AG20443 (cell line): ENCODE measurements around the gene ANKRD44.
"Not testable (repeated sequence)": the region's sequence is repeated elsewhere in the genome, so short reads cannot be mapped to it uniquely, and the experiment has no call there.

Experiments used
- DNase-seq: peaks from one replicate; pipeline ENCODE4 v3.0.0; 2012; ENCODE audit warnings: low spot score, mixed read lengths

Gene ANKRD44

DNA sequence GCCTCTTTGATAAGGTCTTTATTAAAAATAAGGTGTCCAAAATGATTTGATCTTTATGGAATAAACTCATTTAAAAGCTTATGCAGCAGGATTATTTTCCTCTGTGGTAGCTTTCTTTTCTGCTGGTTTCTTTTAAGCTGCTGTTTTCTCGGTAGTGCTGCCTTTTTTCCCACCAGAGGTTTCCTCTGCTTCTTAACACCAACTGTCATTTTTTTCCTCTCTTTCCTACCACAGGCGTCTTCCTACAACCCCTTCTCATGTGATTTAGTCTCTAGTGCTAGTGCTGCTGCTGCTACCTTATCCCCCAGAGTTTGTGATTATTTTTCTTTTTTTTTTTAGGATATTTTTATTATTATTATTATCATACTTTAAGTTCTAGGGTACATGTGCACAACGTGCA is 281.9 kb downstream of the ANKRD44 start:
- DNase-seq: no peak

DNA sequence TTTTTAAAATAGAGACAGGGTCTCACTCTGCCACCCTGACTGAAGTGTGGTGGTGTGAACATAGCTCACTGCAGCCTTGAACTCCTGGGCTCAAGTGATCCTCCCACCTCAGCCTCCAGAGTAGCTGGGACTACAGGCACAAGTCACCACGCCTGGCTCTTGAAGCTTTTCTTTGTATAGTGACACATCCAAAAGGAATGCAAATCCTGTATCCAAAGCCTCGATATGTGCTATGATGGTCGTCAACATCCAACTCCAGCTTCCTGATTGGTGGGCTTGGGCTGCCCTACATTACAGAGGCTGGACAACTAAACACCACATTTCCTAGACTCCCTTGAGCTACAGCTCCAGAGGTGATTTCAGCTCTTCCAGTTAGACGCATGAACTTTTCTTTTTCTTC is 282.4 kb downstream of the ANKRD44 start:
- peak; percentile 23 for DNase-seq

DNA sequence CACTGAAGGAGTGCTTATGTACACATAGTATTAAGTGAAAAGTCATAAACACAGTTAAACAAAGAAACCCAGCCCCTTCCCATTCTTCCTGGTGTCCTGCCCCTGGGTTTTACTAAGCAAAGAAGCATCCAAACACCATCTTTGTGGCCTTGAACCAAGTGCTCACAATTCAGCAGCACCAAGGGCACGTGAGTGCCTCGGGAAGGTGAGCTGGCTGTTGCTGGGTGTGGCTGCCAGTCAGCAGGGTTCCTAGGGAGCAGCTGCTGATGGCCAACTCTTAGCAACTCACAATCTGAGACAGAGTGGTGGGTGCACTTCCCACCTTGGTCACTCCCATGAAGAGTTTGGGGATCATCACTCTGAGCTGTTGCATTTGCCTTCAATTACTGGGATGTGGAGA is 286.4 kb downstream of the ANKRD44 start:
- peak; percentile 21 for DNase-seq

DNA sequence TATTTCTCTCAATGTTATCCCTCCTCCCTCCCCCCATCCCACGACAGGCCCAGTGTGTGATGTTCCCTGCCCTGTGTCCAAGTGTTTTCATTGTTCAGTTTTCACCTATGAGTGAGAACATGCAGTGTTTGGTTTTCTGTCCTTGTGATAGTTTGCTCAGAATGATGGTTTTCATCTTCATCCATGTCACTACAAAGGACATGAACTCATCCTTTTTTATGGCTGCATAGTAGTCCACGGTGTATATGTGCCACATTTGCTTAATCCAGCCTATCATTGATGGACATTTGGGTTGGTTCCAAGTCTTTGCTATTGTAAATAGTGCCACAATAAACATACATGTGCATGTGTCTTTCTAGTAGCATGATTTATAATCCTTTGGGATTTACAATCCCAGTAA is 289.7 kb downstream of the ANKRD44 start:
- DNase-seq: not testable (repeated sequence)

DNA sequence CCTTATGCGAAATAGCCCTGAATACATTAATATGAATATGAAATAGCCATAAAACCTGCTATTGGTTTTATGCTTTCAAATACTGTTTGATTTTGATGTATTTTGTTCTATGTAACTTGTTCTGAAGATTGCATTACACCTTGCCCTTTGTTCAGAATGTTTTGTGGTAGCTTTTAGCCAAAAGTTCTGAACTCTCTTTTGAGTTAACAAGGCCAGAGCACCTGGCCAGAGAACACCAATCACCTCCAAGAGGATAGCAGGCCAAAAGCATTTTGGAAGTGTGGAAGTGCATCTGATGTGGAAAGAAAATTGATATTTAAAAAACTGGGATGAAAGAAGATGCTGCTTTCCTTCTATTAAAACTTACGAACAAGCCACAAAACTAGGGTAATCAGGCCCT is 297.5 kb downstream of the ANKRD44 start:
- DNase-seq: no peak

DNA sequence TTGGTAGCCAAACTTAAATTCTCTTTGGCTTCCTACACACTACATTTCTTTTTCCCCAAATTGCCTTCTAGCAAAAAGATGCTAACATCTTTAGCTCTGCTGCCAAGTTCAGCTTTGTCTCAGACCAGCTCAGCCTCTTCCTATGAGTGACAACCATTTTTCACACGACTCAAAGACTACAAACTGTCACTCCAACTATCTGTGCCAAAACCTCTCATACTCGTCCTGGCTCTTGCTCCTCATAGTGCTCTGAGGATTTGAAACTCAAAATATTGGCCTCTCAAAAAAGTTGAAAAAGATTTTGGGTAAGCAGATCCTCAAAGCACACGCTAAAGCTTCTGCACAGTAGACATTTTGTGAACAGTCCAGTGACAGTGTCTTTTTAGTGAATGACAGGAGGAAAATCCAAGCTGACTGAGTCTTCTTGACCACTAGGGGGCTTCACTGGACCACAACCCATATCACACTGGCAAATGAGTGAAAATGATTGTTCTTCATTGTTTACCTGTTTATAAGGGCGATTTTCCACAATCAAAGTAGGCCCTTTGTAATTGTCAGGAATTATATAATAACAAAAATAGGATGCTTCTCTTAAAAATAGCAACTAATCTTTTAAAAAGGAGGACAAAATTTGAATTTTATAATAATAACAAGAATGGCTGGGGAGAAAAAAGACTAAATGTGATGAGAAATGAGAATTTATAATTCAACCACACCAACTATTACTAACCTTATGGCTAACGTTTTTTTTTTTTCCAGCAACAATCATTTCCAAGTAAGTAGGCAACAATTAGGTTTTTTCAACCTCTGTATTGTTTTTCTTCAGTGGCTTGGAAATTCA is 298.6 kb downstream of the ANKRD44 start:
- peak; percentile 53 for DNase-seq

DNA sequence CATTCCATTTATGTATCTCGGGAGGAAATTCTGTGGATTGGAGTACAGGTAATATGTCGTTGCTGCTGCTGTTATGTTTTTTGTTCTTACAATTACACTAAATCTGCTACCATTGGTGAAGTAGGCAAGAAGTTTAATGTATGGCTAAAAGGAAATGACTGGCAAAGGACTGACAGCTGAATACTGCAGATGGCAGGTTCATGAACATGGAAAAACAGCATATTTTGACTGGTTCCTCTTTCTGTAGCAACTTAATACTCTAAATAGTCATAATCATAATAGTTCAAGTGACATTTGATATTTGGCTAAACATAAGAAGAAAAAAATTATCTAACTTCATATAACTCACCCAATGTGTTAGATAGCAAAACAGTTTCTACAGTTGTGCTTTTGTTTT is 299.6 kb downstream of the ANKRD44 start:
- DNase-seq: no peak

DNA sequence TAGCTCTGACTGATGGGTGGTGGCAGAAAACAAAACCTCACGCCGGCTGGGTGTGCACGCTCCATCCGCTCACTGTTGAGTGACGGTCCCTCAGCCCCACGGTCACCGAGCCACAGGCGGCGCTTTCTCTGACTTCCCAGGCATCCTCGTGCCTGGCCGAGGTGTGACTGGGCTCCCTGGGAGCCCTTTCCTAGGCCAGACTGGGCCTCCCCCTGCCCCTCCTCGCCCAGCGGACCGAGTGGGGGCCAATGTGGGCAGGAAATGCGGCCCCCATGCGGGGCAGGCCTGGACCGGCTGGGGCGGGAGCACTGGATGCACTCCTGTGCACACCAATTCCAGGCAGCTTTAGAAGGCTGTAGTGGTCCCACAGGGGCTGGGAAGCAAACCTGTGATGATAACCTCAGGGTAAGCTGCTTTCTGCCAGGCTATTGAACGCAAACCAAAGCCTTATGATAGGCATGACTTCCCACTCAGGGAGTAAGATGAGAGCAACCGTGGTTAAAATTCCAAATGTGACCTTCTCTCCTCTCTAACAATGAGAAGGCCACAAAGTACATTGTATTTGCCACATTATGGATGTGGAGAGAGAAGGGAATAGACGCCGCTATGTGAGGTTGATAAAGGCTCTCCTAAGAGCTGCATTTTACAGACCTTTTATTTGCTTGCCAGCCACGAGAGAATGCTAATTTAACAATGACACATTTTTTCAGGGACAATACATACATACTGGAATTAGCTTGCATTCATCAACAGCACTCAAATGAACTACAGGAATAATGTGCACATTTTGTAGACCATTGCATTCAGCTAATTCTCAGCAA is 300.2 kb downstream of the ANKRD44 start:
- DNase-seq: no peak

DNA sequence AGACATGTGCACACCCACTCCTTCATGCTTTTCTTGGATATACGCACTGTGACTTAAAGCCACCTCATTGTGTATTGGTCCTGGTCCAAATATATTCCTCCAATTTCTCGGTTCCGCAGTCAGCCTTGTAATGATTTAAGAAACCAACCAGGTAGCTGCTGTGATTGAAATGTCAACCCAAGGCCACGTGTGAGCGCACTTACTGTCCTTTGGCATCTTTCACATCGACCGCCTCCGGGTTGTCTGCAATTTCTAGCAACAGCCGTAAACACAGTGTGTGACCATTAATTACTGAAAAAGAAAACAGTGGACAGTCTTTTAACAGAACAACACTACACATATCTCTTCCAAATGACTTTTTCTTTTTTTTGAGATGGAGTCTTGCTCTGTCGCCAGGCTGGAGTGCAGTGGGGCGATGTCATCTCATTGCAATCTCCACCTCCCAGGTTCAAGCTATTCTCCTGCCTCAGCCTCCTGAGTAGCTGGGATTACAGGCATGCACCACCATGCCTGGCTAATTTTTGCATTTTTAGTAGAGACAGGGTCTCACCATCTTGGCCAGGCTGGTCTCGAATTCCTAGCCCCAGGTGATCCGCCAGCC is 301.7 kb downstream of the ANKRD44 start:
- DNase-seq: not testable (repeated sequence)

DNA sequence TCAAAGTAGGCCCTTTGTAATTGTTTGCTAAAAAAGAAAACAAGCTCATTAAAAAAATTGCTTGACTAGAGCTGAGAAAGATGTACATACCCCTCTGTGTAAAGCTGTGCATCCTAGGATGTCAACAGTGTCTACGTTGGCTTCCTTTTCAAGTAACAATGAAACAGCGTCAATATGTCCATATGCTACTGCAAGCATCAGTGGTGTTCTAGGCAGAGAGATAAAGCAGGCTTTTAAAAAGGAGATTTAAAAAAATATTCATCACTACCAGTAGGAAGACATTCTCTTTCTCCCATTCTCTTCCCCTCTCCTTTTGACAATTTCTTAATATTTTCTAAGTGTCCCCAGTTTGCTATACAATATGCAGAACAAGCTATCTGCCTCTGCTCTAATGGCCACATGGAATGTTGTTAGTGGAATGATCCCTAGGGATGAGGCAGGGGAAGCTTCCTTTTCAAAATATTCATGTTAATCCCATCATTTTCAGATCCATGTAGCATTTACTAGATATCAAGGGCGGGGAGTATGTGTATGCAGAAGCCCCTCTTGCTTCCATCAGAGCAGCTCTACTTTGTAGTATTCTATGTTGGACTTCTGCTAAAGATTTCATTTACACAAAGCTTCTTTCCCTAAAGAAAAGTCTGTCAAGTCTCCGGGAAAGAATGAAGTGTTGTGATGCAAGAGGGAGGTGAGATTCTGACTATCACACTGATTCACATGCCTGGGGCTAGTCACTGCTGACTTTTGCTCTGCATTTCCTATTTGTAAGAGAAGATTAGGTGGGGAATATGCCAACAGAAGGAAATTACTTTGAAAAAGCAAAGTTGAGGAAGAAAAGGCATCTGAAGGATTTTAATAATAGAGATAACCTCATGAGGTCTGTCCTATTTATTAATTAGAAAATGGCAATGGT is 302.6 kb downstream of the ANKRD44 start:
- DNase-seq: peak; percentile 56

DNA sequence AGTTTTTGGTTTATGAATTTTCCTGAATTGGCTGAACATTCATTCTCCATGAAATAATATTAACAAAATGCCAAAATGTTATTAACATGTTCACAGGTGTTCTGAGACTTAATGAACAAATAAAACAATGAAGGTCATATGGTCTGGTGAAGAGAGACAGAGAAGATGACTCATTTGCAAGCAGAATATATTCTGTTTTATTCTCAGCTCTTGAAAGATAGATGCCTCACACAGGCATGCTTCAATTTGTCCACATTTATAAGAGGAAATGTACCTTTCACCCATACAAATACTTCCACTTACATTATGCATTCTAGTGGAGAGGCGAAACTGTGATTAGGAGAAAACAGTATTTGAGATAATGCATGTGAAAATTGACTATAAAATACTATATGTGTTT is 308.7 kb downstream of the ANKRD44 start:
- DNase-seq: no peak

DNA sequence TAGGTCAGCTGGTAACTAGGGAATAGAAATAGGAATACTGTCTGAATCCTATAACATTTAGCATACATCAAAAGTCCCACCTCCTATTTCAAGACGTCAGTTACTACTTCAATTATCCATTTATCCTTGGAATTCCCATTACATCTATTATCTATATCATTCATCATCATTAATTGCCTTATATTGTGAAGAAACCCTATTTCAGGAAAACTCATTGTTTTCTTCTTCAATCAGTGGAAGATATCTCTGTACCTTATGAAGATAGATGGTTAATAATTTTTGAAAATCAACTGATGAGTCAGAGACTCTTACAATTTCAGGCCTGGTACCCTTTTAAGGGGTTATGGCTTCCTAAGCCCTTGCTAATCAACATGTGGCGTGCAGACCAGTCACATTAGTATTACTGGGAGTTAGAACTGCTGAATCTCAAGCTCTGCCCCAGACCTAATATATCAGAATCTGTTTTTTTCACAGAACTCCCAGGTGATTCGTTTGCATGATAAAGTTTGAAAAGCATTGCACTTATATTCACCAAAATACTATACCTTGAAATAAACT is 314.7 kb downstream of the ANKRD44 start:
- DNase-seq: no peak

DNA sequence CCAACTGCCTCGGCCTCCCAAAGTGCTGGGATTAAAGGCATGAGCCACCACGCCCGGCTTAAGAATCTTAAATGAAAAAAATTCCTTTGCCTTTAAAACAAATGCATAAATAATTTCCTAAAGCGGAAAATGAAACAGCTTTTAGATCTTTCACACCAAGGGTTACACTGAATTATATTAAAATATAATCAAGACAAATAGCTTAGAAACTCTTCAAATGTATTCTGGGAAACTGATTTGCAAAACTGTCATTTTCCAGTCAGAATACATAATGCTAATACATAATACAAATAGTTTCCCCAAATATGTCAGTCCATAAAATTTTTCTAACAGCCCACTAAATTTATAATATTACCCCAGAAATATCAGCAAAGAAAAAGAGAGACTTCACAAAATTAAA is 315.8 kb downstream of the ANKRD44 start:
- DNase-seq: no peak

DNA sequence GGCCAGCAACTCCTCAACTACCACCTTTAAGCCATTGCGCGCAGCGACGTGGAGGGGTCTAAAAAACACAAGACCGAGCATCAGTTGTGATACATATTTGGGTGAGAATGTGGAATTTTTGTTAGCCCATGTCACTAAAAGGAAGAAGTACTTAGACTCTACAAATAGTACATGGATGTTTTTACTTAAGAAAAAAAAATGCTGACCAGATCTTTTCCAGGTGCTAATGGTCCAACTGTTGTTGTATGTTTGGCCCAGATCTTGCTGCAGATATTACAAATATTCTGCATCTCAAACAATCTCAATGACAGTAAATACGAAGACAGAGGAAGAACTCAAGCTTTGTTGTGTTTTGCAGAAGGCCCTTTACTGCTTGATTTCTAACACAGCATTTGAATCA is 317.0 kb downstream of the ANKRD44 start:
- DNase-seq: no peak

DNA sequence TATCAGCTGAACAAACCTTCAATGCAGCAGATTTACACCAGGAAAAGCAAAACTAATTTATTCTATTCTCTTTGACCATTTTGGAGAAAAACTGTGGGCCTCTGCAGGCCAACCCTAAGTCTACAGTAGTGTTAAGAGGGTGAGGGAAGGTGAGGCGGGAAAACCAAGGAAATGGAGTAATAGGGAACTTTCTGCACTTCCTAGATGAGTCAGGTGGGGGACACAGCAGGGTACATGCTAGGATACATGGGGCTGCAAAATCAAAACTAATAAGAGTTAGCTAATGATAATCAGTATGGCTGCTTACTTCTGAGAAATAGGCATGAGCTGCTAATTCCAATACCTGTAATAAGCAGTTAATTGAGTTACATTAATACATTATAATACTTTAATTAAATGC is 318.1 kb downstream of the ANKRD44 start:
- no peak for DNase-seq

DNA sequence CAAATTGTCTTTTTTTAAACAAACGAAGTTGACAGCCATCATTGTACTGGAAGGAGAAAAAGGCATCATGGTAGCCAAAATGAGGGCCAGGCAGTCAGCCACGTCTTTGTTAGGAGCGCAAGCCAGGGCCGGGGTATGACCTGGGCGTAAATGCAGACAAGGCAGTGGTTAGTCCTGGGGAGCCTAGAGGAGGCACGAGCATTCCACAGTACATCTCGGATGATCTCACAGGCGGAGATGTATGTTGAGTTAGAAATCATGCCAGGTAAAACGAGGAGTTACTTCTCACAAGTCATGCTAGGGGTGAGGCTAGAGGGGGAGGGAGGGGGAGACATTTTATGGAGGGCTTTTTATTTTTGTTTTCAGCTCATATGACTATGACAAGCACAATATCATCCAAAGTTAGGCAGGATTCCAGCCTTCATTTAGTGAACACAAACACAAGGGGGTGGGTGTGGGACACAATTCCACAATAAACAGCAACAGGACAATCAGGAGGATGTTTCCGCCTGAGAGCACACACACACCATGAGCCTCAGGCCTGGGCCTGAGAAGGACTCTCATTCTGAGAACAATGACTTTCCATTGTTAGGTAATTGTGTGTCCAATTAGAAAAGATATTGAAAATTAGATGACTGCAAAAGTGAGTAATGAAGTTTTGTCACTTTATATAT is 319.7 kb downstream of the ANKRD44 start:
- no peak for DNase-seq

DNA sequence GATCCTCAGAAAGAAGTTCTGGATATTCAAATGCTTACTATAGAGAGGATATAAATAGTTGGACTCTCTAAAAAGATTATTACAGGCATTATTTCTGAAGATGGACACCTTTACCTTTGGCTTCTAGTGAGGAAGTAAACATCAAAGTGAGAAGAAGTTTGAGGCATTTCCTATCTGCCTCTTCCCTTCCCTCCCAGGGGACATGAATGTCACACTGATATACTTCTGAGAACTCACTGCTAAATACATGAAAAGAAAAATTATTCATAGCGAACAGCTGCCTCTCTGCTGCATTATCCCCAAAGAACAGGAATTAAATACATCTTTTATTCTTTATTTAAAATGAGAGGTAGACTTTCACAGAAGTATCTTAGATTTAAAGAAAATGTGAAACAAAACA is 320.5 kb downstream of the ANKRD44 start:
- DNase-seq: no peak

DNA sequence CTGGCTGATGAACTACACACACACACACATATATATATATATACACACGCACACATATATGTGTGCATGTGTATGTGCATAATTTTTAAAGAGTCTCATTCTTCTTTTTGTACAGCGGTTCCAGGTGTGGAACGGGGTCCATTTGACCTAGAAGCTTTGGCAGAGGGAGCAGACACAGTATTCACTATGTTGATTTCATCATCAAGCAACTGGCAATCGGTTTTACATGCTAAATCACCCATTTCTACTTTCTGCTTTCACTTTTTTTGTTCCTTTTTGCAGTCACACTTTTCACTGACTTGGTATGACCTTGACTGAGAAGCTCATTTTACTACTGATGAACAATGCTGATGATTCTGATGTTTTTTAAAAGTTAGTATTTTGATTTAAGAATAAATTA is 321.1 kb downstream of the ANKRD44 start:
- no peak for DNase-seq

DNA sequence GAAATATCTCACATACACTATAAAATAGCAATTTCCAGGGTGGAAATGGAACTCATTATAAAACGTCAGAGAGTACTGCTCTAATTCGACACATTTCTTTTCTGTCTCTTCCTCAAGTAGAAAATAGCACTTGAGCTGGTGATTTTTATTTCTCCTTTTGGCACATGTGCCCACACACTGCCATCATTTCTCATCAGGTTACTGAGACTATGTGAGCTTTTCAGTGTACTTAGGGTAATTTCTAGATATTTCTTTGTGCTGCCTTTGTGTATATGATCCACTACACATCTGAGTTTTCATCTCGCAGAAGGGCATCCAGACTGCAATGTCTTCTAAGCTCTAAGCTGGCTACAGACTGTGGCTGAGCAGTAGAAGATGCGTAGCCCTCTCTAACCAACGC is 321.9 kb downstream of the ANKRD44 start:
- DNase-seq: no peak

DNA sequence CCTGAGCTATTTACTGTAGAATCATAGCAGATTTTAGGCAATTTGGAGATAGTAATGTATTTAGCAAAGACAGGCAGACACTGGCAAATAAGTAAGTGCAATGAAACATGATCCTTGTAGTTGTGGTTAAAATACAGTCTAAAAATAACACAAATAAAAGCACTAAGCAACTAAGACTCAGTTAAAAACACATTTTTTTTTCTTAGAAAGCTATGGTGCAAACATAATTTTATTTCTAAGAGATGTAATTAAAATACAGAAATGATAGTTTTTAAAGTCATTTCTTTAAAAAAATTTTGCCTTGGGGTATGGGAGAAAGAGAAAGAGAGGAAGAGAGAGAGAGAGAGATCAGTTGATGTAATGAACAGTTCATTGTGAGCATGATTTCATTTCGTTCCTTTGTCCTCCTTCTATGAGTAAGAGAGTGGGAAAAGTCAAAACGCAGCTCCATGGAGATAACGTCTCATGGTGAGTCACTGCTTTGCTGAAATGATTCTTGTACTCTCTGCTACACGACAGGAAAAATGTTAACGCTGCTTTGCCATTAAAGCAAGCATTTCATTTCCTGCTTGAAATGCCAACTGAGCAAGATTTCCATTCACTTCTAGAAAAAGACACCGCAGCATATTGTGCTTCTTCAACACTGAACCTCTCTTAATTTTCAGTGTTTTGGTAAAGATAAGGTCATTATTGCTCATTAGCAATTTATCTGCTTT is 322.8 kb downstream of the ANKRD44 start:
- DNase-seq: peak; percentile 79
